Endothelial cell of umbilical vein (primary cell): ENCODE measurements around the gene RPL35A. TPM values are rescaled to one million over a fixed set of nuclear protein-coding genes. Genes with fewer than 3 reads are reported as not detected.

Experiments used
- BruUV-seq: library from RNA; stranded (reverse); fragments of 400-500 nt; replicated peaks from 2 replicates; lab custom pipeline; 2021; lab: Mats Ljungman, UMichigan
- CTCF ChIA-PET: fragments of 300-600, 350-600 bp; sonication (Branson Sonifier 250); formaldehyde crosslinking; loops from one replicate; lab custom pipeline; 2021; ENCODE audit warnings: antibody characterized with exemption, inconsistent platforms; lab: Charles Lee
- POLR2A ChIA-PET: fragments of 300-600, 350-600 bp; sonication (Branson Sonifier 250); formaldehyde crosslinking; loops from one replicate; lab custom pipeline; 2021; ENCODE audit warnings: antibody characterized with exemption, inconsistent platforms; lab: Charles Lee
- DNase-seq: peaks from one replicate; pipeline ENCODE4 v3.0.0-alpha.2; 2011; ENCODE audit warnings: low read depth, low spot score
- FAIRE-seq: peaks from 2 replicates; lab custom pipeline; 2011; peaks lifted over from hg19 to GRCh38; lab: Jason Lieb, UNC
- H2AFZ ChIP-seq: 2 replicates; pipeline ENCODE4 v1.6.0; 2012; ENCODE audit warnings: low read depth, low read length, control low read depth, inconsistent platforms
- H3K27ac ChIP-seq: 2 replicates; pipeline ENCODE4 v1.5.1; 2011; ENCODE audit warnings: low read depth, mild to moderate bottlenecking, control low read depth, low read length, moderate library complexity; ENCODE audit not compliant: insufficient read depth
- H3K27me3 ChIP-seq, 2 experiments: 2 replicates each; pipeline versions ENCODE4 v1.6.0 to v1.6.1; 2011; ENCODE audit warnings: low read length in 2 of 2, mixed read lengths in 1 of 2; ENCODE audit not compliant: control insufficient read depth in 2 of 2, insufficient read depth in 2 of 2
- H3K36me3 ChIP-seq, 2 experiments: 2 replicates in 1 of 2; 3 replicates in 1 of 2; pipeline ENCODE4 v1.5.1; 2011; ENCODE audit warnings: low read length in 2 of 2, mild to moderate bottlenecking in 1 of 2, moderate library complexity in 1 of 2; ENCODE audit not compliant: control insufficient read depth in 2 of 2, insufficient read depth in 2 of 2; ENCODE audit errors: extremely low read depth in 1 of 2
- H3K4me1 ChIP-seq: 3 replicates; pipeline ENCODE4 v1.5.1; 2011; ENCODE audit warnings: mild to moderate bottlenecking, low read length; ENCODE audit not compliant: control insufficient read depth, insufficient read depth; ENCODE audit errors: extremely low read depth
- H3K4me2 ChIP-seq: 2 replicates; pipeline ENCODE4 v1.6.1; 2011; ENCODE audit warnings: low read length, control low read depth, mixed read lengths; ENCODE audit not compliant: insufficient read depth
- H3K4me3 ChIP-seq, 3 experiments: fragments of 200-600 bp in 1 of 3; sonication (generic), shearing (Covaris generic) in 1 of 3; replicated peaks in 1 of 3; 2 replicates each; pipeline ENCODE4 v1.5.1; 2011 to 2016; ENCODE audit warnings: control low read depth in 3 of 3, low read length in 3 of 3, mild to moderate bottlenecking in 2 of 3, inconsistent platforms in 1 of 3, low read depth in 1 of 3, moderate library complexity in 1 of 3; ENCODE audit not compliant: insufficient read depth in 1 of 3
- H3K79me2 ChIP-seq: 2 replicates; pipeline ENCODE4 v1.6.0; 2012; ENCODE audit warnings: low read length, inconsistent platforms; ENCODE audit not compliant: control insufficient read depth, insufficient read depth
- H3K9ac ChIP-seq: replicated peaks from 2 replicates; pipeline ENCODE3; 2011; ENCODE audit warnings: low read length, control low read depth; ENCODE audit not compliant: insufficient read depth; ENCODE audit errors: extremely low read depth
- H3K9me1 ChIP-seq: replicated peaks from 3 replicates; pipeline ENCODE4 v1.6.0; 2011; ENCODE audit warnings: mild to moderate bottlenecking, low read length; ENCODE audit not compliant: control insufficient read depth, insufficient read depth; ENCODE audit errors: extremely low read depth
- H3K9me3 ChIP-seq: replicated peaks from 2 replicates; pipeline ENCODE4 v1.5.1; 2012; ENCODE audit warnings: low read length, inconsistent platforms; ENCODE audit not compliant: control insufficient read depth, insufficient read depth
- H4K20me1 ChIP-seq: replicated peaks from 2 replicates; pipeline ENCODE3; 2011; ENCODE audit warnings: mild to moderate bottlenecking, low read length; ENCODE audit not compliant: control insufficient read depth, insufficient read depth; ENCODE audit errors: extremely low read depth
- EZH2 ChIP-seq: IDR thresholded peaks from 2 replicates; pipeline ENCODE4 v1.6.1; 2012; ENCODE audit warnings: borderline replicate concordance, low read depth, mild to moderate bottlenecking, moderate library complexity, low read length, inconsistent platforms; ENCODE audit not compliant: severe bottlenecking
- FOS ChIP-seq: IDR thresholded peaks from 2 replicates; pipeline ENCODE4 v1.6.1; 2011; ENCODE audit warnings: mild to moderate bottlenecking, low read length, moderate library complexity, borderline replicate concordance; ENCODE audit not compliant: insufficient read depth
- GATA2 ChIP-seq: IDR thresholded peaks from 2 replicates; pipeline ENCODE4 v1.7.0; 2011; ENCODE audit warnings: low read depth, mild to moderate bottlenecking, moderate library complexity, mixed read lengths, low read length; ENCODE audit not compliant: insufficient read length, insufficient read depth
- MYC ChIP-seq: IDR thresholded peaks from one replicate; pipeline ENCODE4 v1.6.1; 2011; ENCODE audit warnings: mild to moderate bottlenecking, low read depth, low read length
- POLR2A ChIP-seq: IDR thresholded peaks from 2 replicates; pipeline ENCODE4 v1.6.1; 2012; ENCODE audit warnings: low read depth, mild to moderate bottlenecking, control low read depth, low read length
- POLR2AphosphoS5 ChIP-seq: IDR thresholded peaks from 2 replicates; pipeline ENCODE4 v1.6.1; 2012; ENCODE audit warnings: low read depth, mild to moderate bottlenecking, control low read depth, low read length, moderate library complexity; ENCODE audit not compliant: insufficient read depth
- dilution Hi-C: fragments of 300-500 bp; cut with MboI; formaldehyde crosslinking; loops from one replicate; pipeline ENCODE4 v1.15.0; 2019; ENCODE audit warnings: low sequenced_read_pairs; ENCODE audit not compliant: extremely low pct_ligation_motif_present
- intact Hi-C: fragments of 100-400 bp; cut with micrococcal nuclease; formaldehyde crosslinking; loops from one replicate; pipeline ENCODE4 v1.10.0; 2022
- polyA plus RNA-seq, 4 experiments: library from polyadenylated mRNA; depleted of rRNA in 3 of 4; stranded (reverse) in 3 of 4; unstranded in 1 of 4; fragments of >200 nt; gene quantifications; 2 replicates each; pipeline versions ENCODE4 v1.2.1 to v1.2.3, GENCODE V29; 2011 to 2012; ENCODE audit warnings: missing spikeins in 1 of 4
- total RNA-seq: library from RNA; stranded (reverse); gene quantifications from 2 replicates; pipeline ENCODE4 v1.2.3, GENCODE V29; 2021
- TF ChIP-seq, protein P1 (sequence below): IDR thresholded peaks from 2 replicates; pipeline ENCODE4 v1.6.1; 2011; ENCODE audit not compliant: insufficient read depth, insufficient read length

The RPL35A gene
- total and polyA plus RNA-seq, 2 donors (not counting 3 experiments of a cell fraction or from before 2014, with no cell fraction given): 566 to 1,094 TPM

DNA sequence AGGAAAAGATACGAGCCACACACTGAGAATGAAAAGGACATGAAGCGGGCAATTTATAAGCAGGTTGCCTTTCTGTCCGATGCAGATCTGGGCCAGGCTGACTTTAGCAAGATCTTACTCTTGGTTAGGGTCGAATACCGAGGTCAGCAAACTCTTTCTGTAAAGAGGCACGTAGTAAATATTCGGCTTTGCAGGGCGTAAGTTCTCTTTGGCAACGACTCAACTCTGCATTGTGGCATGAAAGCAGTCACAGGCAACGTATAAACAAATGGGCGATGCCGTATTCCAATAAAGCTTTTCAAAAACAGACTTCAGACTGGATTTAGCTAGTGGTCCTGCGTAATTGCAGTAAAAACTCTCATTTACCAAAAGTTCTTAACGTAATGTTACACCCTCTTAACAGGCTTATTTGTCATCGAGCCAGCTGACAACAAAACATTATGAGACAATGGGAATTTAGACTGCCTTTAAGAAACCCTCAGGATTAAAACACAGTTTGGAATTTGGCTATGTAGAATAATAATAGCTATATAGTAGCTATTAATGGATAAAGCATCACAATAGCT is 13.1 kb upstream of the RPL35A start:
- Histone ChIP-seq H3K9ac (no peak overlapping the region), H3K9me1 (no peaks in the 10 kb centered on the region), H3K9me3 (no peaks in the 10 kb centered on the region), H2AFZ (no peak overlapping the region), H3K4me2 (no peak overlapping the region), H3K4me3 (no peak overlapping the region), H3K27me3 (no peaks in the 10 kb centered on the region), H3K4me1 (no peaks in the 10 kb centered on the region), H3K79me2 (no peaks in the 10 kb centered on the region), H4K20me1 (no peaks in the 10 kb centered on the region), H3K36me3 (no peaks in the 10 kb centered on the region), H3K27ac (no peak overlapping the region)
- CTCF ChIA-PET: interaction anchor here (0.8 to 0.9 kb wide), 2 partner anchors 31 to 38 kb away, joined by 3 to 4 read pairs; no protein-coding TSS in a partner anchor
- FAIRE-seq (no peak), DNase-seq (no peak)
- TF ChIP-seq POLR2AphosphoS5 (no peak), EZH2 (no peak), GATA2 (no peak), MYC (no peak)
- TF ChIP-seq, protein P1, sequence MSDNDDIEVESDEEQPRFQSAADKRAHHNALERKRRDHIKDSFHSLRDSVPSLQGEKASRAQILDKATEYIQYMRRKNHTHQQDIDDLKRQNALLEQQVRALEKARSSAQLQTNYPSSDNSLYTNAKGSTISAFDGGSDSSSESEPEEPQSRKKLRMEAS: no peak
- no TSS peak for BruUV-seq
- intact Hi-C loops: no loop called here
- dilution Hi-C loops: no loop called here
- POLR2A ChIA-PET: no interaction called here

DNA sequence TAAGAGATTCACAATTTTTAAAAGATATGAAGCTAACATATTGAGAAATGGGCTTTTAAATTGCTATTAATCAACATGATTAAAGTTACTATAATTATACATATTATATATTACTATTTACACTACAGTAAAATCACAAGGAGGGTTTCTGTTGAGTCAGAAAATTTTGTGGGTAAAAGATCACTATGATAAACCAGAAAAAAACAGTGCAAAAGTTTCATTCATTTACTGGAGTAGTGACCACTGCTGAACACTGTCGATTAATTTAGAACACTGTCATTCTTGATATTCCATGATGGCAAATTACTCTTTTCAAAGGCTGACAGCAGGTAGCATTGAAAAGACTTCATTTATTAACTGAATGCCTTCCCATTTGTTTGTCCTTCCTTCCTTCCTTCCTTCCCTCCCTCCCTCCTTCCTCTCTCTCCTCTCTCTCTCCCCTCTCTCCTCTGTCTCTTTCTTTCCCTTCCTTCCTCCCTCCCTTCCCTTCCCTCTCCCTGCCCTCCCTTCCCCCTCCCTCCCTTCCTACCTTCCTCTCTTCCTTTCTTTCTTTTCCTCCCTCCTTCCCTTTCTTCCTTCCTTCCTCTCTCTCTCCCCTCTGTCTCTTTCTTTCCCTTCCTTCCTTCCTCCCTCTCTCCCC is 9.1 kb upstream of the RPL35A start:
- Histone ChIP-seq H3K4me1 (no peaks in the 10 kb centered on the region), H3K27ac (no peak overlapping the region), H3K4me3 (no peak overlapping the region), H3K36me3 (no peaks in the 10 kb centered on the region), H4K20me1 (no peaks in the 10 kb centered on the region), H2AFZ (no peak overlapping the region), H3K79me2 (no peaks in the 10 kb centered on the region), H3K9me3 (no peaks in the 10 kb centered on the region), H3K27me3 (no peaks in the 10 kb centered on the region), H3K9ac (no peak overlapping the region), H3K9me1 (no peaks in the 10 kb centered on the region), H3K4me2 (no peak overlapping the region)
- CTCF ChIA-PET: interaction anchor here (2.1 to 6.5 kb wide), 2 partner anchors 9 to 35 kb away, joined by 4 to 56 read pairs; no protein-coding TSS in a partner anchor
- FAIRE-seq (no peak), DNase-seq (no peak)
- dilution Hi-C loops: no loop called here
- intact Hi-C loops: no loop called here
- no peak for TF ChIP-seq GATA2
- no peak for TF ChIP-seq POLR2A
- no peak for TF ChIP-seq EZH2
- TF ChIP-seq FOS: no peak
- TF ChIP-seq MYC: no peak
- BruUV-seq: no TSS peak
- POLR2A ChIA-PET: no interaction called here
